Erythroblast (primary cell): Measurements from ENCODE around the gene ANO1.

Source experiments
- DNase-seq, 2 experiments: peaks; one replicate each; lab custom pipeline; 2025; lab: John Stamatoyannopoulos, UW
- GATA1 ChIP-seq: IDR thresholded peaks from 2 replicates; pipeline ENCODE4 v1.6.1; 2011; ENCODE audit warnings: low read depth, mild to moderate bottlenecking, control low read depth, low read length, moderate library complexity
- POLR2A ChIP-seq: IDR thresholded peaks from 2 replicates; pipeline ENCODE4 v1.6.1; 2011; ENCODE audit warnings: mild to moderate bottlenecking, low read length

Gene ANO1

GRCh38 chr11:70140711-70141485, 62.8 kb downstream of the ANO1 start:
- DNase-seq: no peak
- TF ChIP-seq POLR2A (no peak), GATA1 (no peak)

- TF ChIP-seq GATA1: no peak
- TF ChIP-seq POLR2A: no peak
- no peak for DNase-seq
Observed at GRCh38 chr11:70141486-70142220, 63.5 kb downstream of the ANO1 start.

- DNase-seq: peak in 1 of 2 experiments; percentile 7
- TF ChIP-seq POLR2A: no peak
- TF ChIP-seq GATA1: no peak
Observed at GRCh38 chr11:70142221-70142875, 64.2 kb downstream of the ANO1 start.

- no peak for TF ChIP-seq POLR2A
- DNase-seq: no peak
Observed at GRCh38 chr11:70144262-70144661, 66.1 kb downstream of the ANO1 start.

- no peak for DNase-seq
- no peak for TF ChIP-seq POLR2A
- no peak for TF ChIP-seq GATA1
Observed at GRCh38 chr11:70145071-70145470, 67.0 kb downstream of the ANO1 start.

- no peak for DNase-seq
- no peak for TF ChIP-seq GATA1
- TF ChIP-seq POLR2A: no peak
Observed at GRCh38 chr11:70145841-70146240, 67.7 kb downstream of the ANO1 start.

- TF ChIP-seq POLR2A: no peak
- no peak for TF ChIP-seq GATA1
- no peak for DNase-seq
Observed at GRCh38 chr11:70146299-70146698, 68.2 kb downstream of the ANO1 start.

GRCh38 chr11:70146895-70147520, 68.9 kb downstream of the ANO1 start:
- DNase-seq: no peak
- TF ChIP-seq POLR2A (no peak), GATA1 (no peak)

- DNase-seq: no peak
- TF ChIP-seq GATA1 (no peak), POLR2A (no peak)
Observed at GRCh38 chr11:70147668-70148067, 69.6 kb downstream of the ANO1 start.

- no peak for DNase-seq
- TF ChIP-seq POLR2A (no peak), GATA1 (no peak)
Observed at GRCh38 chr11:70151671-70152070, 73.6 kb downstream of the ANO1 start.

- no peak for TF ChIP-seq POLR2A
- no peak for TF ChIP-seq GATA1
- no peak for DNase-seq
Observed at GRCh38 chr11:70153133-70153727, 75.1 kb downstream of the ANO1 start.

- TF ChIP-seq GATA1 (no peak), POLR2A (no peak)
- DNase-seq: no peak
Observed at GRCh38 chr11:70155386-70155785, 77.3 kb downstream of the ANO1 start.
